GM13977 (cell line): ENCODE results near the gene ABCF2.
A peak's percentile ranks its signal among the peaks of the same experiment; 100 is the strongest.

Source experiments
- DNase-seq: peaks from one replicate; pipeline ENCODE4 v3.0.0; 2012; ENCODE audit warnings: low spot score
- in situ Hi-C: fragments of 300-500 bp; cut with MboI; formaldehyde crosslinking; loops from one replicate; pipeline ENCODE4 v1.12.0; 2022; ENCODE audit warnings: low sequenced_read_pairs, low pct_unique_long_range_greater_than_20kb, mixed read lengths, inconsistent platforms; ENCODE audit not compliant: unreplicated experiment
- TF ChIP-seq, protein P1 (sequence below): IDR thresholded peaks from 2 replicates; pipeline ENCODE4 v1.5.1; 2012; ENCODE audit warnings: mild to moderate bottlenecking, control low read depth; ENCODE audit not compliant: insufficient read depth; ENCODE audit errors: extremely low read depth, missing control alignments

Gene ABCF2

DNA sequence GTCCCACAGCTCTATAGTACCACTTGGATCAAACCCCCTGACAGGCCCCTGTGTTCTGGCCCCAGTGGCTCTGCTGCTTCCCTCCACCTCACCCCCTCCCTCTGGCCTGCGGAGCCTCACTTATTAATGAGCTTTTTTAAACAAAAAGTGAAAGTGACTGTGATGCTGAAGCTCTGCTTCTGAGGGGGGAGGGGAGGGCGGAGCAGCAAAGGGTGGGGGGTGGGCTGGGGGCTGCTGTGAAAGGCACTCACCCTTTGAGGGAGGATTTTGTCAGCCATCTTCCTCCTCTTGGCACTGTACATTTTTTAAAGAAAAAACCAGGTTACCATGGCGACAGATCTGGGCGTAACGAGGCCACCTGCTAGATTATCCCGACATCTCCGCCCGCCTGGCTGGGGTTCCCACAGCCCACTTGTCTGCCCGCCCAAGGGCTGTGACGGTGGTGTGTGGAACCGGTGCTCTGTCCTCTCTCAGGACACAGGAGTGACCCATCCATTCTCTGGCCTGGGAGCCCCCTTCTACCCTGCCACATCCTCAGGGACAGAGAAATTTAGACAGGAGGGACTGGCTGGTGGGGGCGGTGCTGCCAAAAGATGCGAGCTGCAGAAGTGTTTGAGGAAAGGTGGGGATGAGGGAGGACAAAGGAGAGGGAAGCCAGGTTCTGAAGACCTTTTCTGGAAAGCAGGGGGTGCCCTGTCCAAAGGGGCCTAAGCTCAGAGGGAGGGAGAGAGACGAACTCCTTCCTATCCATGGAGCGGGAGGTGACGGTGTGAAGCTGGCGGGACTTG, 16.6 kb upstream of the ABCF2 start:
- DNase-seq = peak; percentile 76
- in situ Hi-C loops = no loop called here
- TF ChIP-seq, protein P1, sequence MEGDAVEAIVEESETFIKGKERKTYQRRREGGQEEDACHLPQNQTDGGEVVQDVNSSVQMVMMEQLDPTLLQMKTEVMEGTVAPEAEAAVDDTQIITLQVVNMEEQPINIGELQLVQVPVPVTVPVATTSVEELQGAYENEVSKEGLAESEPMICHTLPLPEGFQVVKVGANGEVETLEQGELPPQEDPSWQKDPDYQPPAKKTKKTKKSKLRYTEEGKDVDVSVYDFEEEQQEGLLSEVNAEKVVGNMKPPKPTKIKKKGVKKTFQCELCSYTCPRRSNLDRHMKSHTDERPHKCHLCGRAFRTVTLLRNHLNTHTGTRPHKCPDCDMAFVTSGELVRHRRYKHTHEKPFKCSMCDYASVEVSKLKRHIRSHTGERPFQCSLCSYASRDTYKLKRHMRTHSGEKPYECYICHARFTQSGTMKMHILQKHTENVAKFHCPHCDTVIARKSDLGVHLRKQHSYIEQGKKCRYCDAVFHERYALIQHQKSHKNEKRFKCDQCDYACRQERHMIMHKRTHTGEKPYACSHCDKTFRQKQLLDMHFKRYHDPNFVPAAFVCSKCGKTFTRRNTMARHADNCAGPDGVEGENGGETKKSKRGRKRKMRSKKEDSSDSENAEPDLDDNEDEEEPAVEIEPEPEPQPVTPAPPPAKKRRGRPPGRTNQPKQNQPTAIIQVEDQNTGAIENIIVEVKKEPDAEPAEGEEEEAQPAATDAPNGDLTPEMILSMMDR = no peak

DNA sequence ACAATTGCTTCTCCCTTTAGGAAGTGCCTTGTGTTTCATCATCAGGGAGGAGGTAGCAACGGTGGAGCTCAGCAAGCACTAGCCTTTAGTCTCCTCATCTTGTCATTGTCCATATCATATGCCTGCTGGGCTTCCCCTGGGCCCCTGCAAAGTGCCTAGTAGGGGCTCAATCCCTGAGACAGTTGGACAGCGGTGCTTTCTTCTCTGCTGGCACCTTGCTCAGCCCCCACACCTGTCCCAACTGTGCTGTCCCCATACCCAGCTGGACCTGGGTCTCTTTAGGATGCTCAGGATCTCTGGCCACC, 16.0 kb upstream of the ABCF2 start:
- no peak for DNase-seq
- in situ Hi-C loops = no loop called here
- TF ChIP-seq, protein P1 = no peak

DNA sequence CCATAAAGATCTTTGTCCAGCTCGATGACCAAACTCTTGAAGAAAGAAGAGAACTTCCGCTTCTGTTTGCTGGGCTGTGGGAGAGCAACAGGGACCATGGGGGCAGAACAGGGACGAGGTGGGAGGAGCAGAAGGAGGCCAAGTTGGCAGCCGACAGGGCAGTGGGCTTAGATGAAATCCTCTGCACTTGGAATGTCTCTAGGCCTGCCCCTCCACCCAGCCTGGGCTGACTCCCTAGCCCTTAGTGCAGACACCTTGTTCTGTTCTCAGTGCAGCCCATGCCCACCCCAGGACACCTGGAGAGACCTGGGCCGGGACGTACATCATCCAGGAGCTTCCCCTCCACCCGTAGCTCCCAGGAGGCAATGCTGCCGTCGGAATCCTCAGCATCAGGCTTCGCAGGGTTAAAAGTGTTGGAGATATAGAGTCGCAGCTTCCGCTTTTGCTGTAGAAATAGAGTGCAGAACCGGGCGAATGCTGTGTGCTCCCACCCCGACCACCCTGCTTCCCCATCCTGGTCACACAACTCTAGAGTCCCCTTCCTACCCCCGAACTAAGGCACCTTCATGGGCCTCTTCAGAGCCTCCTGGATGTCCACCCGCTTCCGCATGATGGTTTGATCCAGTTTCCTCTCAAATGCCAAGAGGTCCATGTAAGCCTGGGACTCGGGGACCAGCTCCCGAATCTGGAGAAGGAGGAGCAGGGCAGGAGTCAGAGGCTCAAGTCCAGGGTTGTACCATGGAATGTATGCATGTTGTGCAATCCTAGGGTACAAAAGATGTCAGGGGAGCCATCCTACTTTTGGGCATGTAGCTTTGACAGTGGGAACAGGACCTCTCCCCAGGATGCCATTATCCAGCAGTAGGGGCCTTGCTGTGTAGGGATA, 15.4 kb upstream of the ABCF2 start:
- DNase-seq = no peak
- TF ChIP-seq, protein P1 = no peak
- in situ Hi-C loops = no loop called here

DNA sequence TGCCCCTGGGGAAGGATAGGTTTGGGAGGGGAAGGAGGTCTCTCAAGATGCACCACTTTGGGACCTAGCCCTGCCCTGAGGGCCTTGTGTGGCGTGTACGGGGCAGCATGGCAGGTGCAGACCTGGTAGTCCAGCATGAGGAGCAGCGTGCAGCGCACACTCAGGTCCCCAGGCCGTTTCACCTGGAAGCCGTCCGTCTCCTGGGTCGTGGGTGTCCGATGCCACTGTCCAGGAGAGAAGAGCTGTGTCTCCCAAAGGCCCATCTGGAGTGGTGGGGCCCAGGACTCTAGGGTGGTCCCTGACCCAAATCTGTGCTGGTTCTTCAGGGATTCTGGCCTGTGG, 14.7 kb upstream of the ABCF2 start:
- in situ Hi-C loops = no loop called here
- no peak for DNase-seq
- TF ChIP-seq, protein P1 = no peak

DNA sequence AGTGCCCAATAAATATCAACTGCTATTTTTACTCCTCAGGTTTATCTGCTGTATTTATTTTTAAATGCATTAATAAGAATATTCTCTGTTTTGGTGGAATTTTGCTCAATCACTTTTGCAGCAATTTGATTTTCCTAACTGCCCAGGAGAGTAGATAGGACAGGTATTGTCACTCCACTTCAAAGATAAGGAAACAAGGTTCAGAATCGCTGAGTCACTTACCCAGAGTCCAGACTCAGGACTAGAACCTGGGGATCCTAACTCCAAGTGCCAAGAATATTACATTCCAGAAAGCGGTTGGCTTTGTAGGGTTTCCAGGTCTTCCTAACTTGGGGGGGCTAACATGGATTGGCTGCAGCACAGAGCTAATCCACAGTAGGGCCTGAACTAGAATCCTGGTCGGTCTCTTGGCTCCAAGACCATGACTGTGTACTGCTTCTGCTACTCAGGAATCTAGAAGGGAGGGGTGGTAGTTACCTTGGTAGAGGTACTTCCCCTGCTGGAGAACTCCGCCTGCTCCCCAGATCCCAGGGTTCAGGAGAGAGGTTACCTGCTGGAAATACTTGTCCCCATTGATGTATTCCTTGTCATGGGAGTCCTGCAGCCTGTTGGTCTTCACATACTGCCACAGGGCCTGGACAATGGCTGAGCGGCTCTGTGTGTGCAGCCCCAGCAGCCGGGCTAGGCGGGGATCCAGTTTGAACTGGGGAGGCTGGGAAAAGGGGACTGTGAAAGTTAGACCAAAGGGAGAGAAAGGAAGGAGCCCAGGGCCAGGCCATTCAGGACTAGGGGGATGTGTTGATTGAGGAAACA, 14.1 kb upstream of the ABCF2 start:
- TF ChIP-seq, protein P1 = no peak
- in situ Hi-C loops = no loop called here
- no peak for DNase-seq

DNA sequence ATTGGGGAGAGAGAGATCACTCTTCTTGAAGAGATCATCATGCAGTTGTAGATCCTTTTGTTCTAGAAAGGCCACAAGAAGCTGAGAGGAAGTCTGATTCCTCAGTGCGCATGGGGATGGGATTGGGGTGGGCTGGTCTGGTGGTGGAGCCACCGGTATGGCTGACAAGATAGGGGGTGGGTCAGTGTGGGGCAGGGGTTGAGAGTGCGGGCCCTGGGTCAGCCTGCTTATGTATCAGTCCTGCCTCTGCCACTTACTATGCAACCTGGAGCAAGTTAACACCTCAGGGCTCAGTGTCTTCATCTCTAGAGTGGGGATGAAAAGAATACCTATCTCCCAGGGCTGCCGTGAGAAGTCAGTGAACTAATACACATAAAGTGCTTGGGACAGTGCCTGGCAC, 13.5 kb upstream of the ABCF2 start:
- TF ChIP-seq, protein P1 = no peak
- no peak for DNase-seq
- in situ Hi-C loops = no loop called here
